Measurements from ENCODE around the gene SPC24.
"Not testable (repeated sequence)": the region's sequence is repeated elsewhere in the genome, so short reads cannot be mapped to it uniquely, and the experiment has no call there.

Gene SPC24

DNA sequence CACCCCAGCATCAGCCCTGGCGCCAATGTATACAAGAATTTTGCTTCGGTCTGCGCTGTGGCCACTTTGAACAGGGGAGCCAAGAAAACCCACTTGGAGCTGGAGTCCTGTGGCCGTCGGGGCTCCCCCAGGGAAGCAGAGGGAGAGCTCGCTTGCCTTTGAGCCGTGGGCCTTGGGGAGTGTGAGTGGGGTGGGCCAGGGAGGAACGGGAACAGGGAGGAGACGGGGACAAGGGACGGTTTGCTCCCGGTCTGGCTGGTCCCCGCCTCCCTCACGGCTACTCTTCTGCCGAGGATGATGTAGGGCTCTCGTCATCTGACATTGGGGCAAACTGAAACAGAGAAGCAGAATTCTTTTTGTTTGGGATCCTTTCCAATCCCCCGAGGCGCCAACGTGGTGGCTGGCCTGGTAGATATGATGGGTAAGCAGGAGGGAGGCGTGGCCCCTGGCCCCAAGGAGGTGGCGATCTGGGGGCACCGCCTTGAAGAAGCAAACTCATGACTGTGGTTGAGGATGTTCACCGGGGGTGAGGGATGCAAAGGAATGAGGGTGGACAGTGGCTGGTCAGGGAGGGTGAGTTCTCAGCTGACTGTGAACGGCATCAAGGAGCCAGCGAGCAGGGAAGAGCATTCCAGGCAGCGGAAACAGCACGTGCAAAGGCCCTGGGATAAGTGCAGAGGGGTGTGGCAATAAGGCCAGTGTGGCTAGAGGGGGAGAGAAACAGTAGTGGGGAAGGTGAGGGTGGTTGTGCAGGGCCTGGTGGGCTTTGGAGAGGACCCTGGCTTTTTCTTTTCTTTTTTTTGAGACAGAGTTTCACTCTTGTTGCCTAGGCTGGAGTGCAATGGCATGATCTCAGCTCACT is 10.9 kb upstream of the SPC24 start:
- TF ChIP-seq ZFP3 (CRISPR knock-in tag; IDR thresholded peaks at IDR 0.05) (no peak), ZNF565 (CRISPR knock-in tag; conservative IDR thresholded peaks at IDR 0.05; ENCODE audit: low read depth) (no peak), PPARA (CRISPR knock-in tag; IDR thresholded peaks at IDR 0.05; ENCODE audit: borderline replicate concordance) (no peak), ARNTL (CRISPR knock-in tag; IDR thresholded peaks at IDR 0.05; ENCODE audit: borderline replicate concordance, low read depth) (no peak)
- no peak for ATAC-seq

DNA sequence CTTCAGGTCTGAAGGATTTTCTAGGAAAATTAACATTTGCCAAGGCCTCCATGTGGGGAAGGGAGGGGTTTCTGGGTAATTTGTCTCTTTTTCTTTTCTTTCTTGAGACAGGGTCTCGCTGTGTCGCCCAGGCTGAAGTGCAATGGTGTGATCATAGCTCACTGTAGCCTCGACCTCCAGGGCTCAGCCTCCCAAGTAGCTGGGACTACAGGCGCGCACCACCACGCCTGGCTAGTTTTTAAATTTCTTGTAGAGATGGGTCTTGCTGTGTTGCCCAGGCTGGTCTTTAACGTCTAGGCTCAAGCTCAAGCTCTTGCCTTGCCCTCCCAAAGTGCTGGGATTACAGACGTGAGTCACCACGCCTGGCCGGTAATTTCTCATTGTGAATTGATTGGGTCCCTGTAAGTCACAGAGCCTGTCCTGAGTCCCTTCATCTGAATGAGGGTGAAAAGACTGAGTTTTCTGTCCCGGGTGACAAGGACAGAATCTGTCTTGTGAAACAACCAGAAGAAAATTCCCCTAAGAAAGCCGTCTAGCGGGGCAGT is 10.0 kb upstream of the SPC24 start:
- TF ChIP-seq TCF4 (CRISPR knock-in tag; IDR thresholded peaks at IDR 0.05; ENCODE audit: borderline replicate concordance) (no peak), ZNF565 (CRISPR knock-in tag; conservative IDR thresholded peaks at IDR 0.05; ENCODE audit: low read depth) (no peak)
- ATAC-seq, result no peak

DNA sequence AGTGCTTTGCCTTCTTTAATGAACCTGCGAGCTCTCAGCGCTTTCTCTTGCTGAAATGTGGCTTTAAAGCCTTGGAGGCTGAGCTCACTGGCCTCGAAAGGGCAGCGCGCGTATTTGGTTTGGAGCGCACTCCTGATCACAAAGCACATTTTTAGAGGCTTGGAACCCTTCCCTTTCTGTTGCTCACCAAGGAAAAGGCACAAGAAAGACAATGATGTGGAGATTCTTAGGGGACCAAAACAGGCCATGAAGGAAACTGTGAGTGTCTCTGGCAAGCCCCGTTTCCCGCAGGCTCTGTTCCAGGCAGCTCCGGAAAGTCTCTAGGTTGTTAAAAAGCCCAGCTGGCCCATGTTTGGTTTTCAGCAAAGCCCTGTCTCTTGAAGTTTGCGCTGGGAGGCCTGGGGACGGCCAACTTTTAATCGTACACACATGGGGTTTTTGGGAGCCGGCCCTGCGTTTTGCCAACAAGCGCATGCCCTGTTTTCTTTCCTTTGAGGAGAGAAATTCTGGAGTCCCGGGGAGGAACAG is 9.4 kb upstream of the SPC24 start:
- ATAC-seq, result no peak

DNA sequence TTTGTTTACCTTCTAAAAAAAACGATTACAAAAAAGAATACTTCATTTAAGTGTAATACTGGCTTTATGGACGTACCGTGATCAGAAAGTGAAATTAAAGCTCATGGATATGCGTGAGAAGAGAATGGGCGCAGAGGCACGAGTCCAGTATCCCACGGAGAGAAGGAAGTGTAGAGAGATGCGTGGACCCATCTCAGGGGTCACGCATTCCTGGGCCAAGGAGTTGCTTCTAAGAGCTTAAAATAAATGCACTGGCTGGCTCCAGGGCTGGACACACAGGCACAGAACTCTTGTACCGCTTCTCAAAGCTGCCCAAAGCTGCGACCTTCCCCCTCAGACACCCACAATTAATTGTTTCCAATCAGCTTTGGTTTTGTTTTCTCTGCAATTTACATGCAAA is 8.7 kb upstream of the SPC24 start:
- no peak for ATAC-seq
- TF ChIP-seq TOX (CRISPR knock-in tag; IDR thresholded peaks at IDR 0.05; ENCODE audit: borderline replicate concordance), result no peak
- TF ChIP-seq ZFP3 (CRISPR knock-in tag; IDR thresholded peaks at IDR 0.05), result no peak
- TF ChIP-seq, protein P1, sequence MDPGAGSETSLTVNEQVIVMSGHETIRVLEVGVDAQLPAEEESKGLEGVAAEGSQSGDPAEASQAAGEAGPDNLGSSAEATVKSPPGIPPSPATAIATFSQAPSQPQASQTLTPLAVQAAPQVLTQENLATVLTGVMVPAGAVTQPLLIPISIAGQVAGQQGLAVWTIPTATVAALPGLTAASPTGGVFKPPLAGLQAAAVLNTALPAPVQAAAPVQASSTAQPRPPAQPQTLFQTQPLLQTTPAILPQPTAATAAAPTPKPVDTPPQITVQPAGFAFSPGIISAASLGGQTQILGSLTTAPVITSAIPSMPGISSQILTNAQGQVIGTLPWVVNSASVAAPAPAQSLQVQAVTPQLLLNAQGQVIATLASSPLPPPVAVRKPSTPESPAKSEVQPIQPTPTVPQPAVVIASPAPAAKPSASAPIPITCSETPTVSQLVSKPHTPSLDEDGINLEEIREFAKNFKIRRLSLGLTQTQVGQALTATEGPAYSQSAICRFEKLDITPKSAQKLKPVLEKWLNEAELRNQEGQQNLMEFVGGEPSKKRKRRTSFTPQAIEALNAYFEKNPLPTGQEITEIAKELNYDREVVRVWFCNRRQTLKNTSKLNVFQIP (CRISPR knock-in tag; IDR thresholded peaks at IDR 0.05; ENCODE audit: borderline replicate concordance, low read depth), result no peak
- TF ChIP-seq RARB (CRISPR knock-in tag; IDR thresholded peaks at IDR 0.05), result no peak
- no peak for TF ChIP-seq ZNF8 (CRISPR knock-in tag; IDR thresholded peaks at IDR 0.05)
- TF ChIP-seq, protein P2, sequence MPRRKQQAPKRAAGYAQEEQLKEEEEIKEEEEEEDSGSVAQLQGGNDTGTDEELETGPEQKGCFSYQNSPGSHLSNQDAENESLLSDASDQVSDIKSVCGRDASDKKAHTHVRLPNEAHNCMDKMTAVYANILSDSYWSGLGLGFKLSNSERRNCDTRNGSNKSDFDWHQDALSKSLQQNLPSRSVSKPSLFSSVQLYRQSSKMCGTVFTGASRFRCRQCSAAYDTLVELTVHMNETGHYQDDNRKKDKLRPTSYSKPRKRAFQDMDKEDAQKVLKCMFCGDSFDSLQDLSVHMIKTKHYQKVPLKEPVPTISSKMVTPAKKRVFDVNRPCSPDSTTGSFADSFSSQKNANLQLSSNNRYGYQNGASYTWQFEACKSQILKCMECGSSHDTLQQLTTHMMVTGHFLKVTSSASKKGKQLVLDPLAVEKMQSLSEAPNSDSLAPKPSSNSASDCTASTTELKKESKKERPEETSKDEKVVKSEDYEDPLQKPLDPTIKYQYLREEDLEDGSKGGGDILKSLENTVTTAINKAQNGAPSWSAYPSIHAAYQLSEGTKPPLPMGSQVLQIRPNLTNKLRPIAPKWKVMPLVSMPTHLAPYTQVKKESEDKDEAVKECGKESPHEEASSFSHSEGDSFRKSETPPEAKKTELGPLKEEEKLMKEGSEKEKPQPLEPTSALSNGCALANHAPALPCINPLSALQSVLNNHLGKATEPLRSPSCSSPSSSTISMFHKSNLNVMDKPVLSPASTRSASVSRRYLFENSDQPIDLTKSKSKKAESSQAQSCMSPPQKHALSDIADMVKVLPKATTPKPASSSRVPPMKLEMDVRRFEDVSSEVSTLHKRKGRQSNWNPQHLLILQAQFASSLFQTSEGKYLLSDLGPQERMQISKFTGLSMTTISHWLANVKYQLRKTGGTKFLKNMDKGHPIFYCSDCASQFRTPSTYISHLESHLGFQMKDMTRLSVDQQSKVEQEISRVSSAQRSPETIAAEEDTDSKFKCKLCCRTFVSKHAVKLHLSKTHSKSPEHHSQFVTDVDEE (CRISPR knock-in tag; IDR thresholded peaks at IDR 0.05), result no peak
- no peak for TF ChIP-seq ESRRG (CRISPR knock-in tag; IDR thresholded peaks at IDR 0.05)
- no peak for TF ChIP-seq ISL1 (CRISPR knock-in tag; IDR thresholded peaks at IDR 0.05)
- TF ChIP-seq, protein P3, sequence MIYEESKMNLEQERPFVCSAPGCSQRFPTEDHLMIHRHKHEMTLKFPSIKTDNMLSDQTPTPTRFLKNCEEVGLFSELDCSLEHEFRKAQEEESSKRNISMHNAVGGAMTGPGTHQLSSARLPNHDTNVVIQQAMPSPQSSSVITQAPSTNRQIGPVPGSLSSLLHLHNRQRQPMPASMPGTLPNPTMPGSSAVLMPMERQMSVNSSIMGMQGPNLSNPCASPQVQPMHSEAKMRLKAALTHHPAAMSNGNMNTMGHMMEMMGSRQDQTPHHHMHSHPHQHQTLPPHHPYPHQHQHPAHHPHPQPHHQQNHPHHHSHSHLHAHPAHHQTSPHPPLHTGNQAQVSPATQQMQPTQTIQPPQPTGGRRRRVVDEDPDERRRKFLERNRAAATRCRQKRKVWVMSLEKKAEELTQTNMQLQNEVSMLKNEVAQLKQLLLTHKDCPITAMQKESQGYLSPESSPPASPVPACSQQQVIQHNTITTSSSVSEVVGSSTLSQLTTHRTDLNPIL (CRISPR knock-in tag; IDR thresholded peaks at IDR 0.05; ENCODE audit: low read depth), result no peak
- TF ChIP-seq ZNF70 (CRISPR knock-in tag; IDR thresholded peaks at IDR 0.05), result no peak

More for the DNA sequence above, 9.4 kb upstream of the SPC24 start:
- TF ChIP-seq PPARA (CRISPR knock-in tag; IDR thresholded peaks at IDR 0.05; ENCODE audit: borderline replicate concordance), result no peak
- TF ChIP-seq BACH2 (CRISPR knock-in tag; IDR thresholded peaks at IDR 0.05; ENCODE audit: borderline replicate concordance), result no peak
- no peak for TF ChIP-seq TOX (CRISPR knock-in tag; IDR thresholded peaks at IDR 0.05; ENCODE audit: borderline replicate concordance)
- TF ChIP-seq ZFP3 (CRISPR knock-in tag; IDR thresholded peaks at IDR 0.05), result no peak
- no peak for TF ChIP-seq SNAI2 (CRISPR knock-in tag; IDR thresholded peaks at IDR 0.05)
- TF ChIP-seq ZC3H10 (CRISPR knock-in tag; IDR thresholded peaks at IDR 0.05), result no peak
- no peak for TF ChIP-seq OSR1 (CRISPR knock-in tag; IDR thresholded peaks at IDR 0.05)

DNA sequence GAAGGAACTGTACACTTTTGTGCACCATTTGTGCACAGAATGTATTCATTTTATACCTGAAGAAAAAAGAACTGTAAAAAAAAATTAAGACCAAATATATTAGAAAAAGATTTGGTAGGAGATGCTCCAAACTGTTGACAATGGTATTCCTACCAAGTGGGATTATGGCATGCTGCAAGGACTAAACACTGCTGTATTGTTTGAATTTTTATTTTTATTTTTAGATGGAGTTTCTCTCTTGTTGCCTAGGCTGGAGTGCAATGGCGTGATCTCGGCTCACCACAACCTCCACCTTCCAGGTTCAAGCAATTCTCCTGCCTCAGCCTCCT is 4.8 kb upstream of the SPC24 start:
- not testable (repeated sequence) for ATAC-seq

All from SK-N-SH treated with all-trans-retinoic acid at 6 μM for 48 hours (cell line).